Brain microvascular endothelial cell (primary cell): ENCODE results near the gene DCST1.

Experiments
- DNase-seq: peaks from one replicate; pipeline ENCODE4 v3.0.0-alpha.2; 2020
- H3K27ac ChIP-seq: fragments of 250-450 bp; sonication (Bioruptor Pico); 2 replicates; pipeline ENCODE4 v1.5.1; 2020; ENCODE audit warnings: mild to moderate bottlenecking, moderate library complexity
- H3K27me3 ChIP-seq: fragments of 250-450 bp; sonication (Bioruptor Pico); replicated peaks from 2 replicates; pipeline ENCODE4 v1.5.1; 2020; ENCODE audit warnings: mild to moderate bottlenecking
- H3K36me3 ChIP-seq: fragments of 250-450 bp; sonication (Bioruptor Pico); replicated peaks from 2 replicates; pipeline ENCODE4 v1.5.1; 2020; ENCODE audit warnings: mild to moderate bottlenecking
- H3K4me3 ChIP-seq: 2 replicates; pipeline ENCODE4 v1.5.1; 2011; ENCODE audit warnings: low read depth, mild to moderate bottlenecking, control low read depth, low read length, moderate library complexity
- CTCF ChIP-seq: IDR thresholded peaks from 2 replicates; pipeline ENCODE4 v1.5.1; 2011; ENCODE audit warnings: low read depth, mild to moderate bottlenecking, moderate library complexity, low read length, control low read depth, inconsistent platforms; ENCODE audit errors: missing control alignments
- in situ Hi-C: cut with HindIII; loops from 2 replicates; pipeline ENCODE4 v1.10.0; 2017; ENCODE audit warnings: low sequenced_read_pairs, low pct_ligation_motif_present

Gene DCST1

GRCh38 chr1:155072531-155073289, 39.1 kb downstream of the DCST1 start:
- DNase-seq = no peak
- Histone ChIP-seq H3K36me3 (peaks cover 3% of the 10 kb centered on the region), H3K27ac (no peak overlapping the region), H3K4me3 (no peak overlapping the region), H3K27me3 (no peaks in the 10 kb centered on the region)
- in situ Hi-C loops = no loop called here
- TF ChIP-seq CTCF = no peak

- in situ Hi-C loops = no loop called here
- Histone ChIP-seq H3K4me3 (no peak overlapping the region), H3K27me3 (no peaks in the 10 kb centered on the region), H3K36me3 (no peaks in the 10 kb centered on the region), H3K27ac (no peak overlapping the region)
- no peak for DNase-seq
- no peak for TF ChIP-seq CTCF
Observed at GRCh38 chr1:155073377-155074242, 40.0 kb downstream of the DCST1 start.

- in situ Hi-C loops = no loop called here
- Histone ChIP-seq H3K4me3 (no peak overlapping the region), H3K36me3 (no peaks in the 10 kb centered on the region), H3K27me3 (peaks cover 16% of the 10 kb centered on the region), H3K27ac (no peak overlapping the region)
- DNase-seq = no peak
- no peak for TF ChIP-seq CTCF
Observed at GRCh38 chr1:155075535-155075934, 41.9 kb downstream of the DCST1 start.

GRCh38 chr1:155076371-155076770, 42.7 kb downstream of the DCST1 start:
- peaks cover 23% of the 10 kb centered on the region for H3K27me3 ChIP-seq
- no peaks in the 10 kb centered on the region for H3K36me3 ChIP-seq
- TF ChIP-seq CTCF = no peak
- in situ Hi-C loops = no loop called here
- DNase-seq = no peak
- H3K27ac ChIP-seq = no peak overlapping the region
- no peak overlapping the region for H3K4me3 ChIP-seq

- no peak for TF ChIP-seq CTCF
Observed at GRCh38 chr1:155077346-155077745, 43.7 kb downstream of the DCST1 start.

More at GRCh38 chr1:155077346-155077745, 43.7 kb downstream of the DCST1 start:
- H3K4me3 ChIP-seq = no peak overlapping the region
- H3K27me3 ChIP-seq = peaks cover 31% of the 10 kb centered on the region
- no peak for DNase-seq
- in situ Hi-C loops = no loop called here
- H3K27ac ChIP-seq = no peak overlapping the region
- no peaks in the 10 kb centered on the region for H3K36me3 ChIP-seq
